ENCODE data around the gene PRSS58.

The PRSS58 gene, protein sequence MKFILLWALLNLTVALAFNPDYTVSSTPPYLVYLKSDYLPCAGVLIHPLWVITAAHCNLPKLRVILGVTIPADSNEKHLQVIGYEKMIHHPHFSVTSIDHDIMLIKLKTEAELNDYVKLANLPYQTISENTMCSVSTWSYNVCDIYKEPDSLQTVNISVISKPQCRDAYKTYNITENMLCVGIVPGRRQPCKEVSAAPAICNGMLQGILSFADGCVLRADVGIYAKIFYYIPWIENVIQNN
- long read RNA-seq, donor 1, result 0 reads
- long read RNA-seq, donor 2, result 0 reads
- long read RNA-seq, donor 3, result 0 reads
- long read RNA-seq, donor 4, result 0 reads
- long read RNA-seq, donor 5, result 0 reads
- long read RNA-seq, donor 6, result 0 reads
- long read RNA-seq, donor 7, result 0 reads
- long read RNA-seq, donor 8, result 0 reads

DNA sequence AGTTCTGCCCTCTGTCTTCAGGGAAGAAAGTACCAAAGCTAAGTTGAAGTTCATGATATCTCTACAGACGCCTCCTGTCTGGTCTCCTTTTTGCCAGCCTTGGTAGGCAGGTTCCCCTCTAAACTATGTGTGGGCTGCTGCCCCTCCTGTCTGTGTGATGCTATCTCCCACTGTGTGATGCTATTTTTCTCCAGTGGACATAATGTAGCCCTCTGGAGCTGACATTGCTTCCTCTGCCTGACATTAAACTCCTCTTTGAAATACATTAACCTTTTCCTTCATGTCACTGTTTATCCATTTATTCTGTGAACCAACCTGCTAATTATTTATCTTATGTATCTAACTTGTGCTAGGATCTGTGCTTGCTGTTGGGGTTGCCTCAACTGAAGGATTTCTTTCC, at the start of gene PRSS58:
TSS of gene PRSS58 (minus strand) at position 101 of the 400 bp plus-strand sequence. CDS start 351 bp downstream, outside the sequence.
- no peak for DNase-seq

DNA sequence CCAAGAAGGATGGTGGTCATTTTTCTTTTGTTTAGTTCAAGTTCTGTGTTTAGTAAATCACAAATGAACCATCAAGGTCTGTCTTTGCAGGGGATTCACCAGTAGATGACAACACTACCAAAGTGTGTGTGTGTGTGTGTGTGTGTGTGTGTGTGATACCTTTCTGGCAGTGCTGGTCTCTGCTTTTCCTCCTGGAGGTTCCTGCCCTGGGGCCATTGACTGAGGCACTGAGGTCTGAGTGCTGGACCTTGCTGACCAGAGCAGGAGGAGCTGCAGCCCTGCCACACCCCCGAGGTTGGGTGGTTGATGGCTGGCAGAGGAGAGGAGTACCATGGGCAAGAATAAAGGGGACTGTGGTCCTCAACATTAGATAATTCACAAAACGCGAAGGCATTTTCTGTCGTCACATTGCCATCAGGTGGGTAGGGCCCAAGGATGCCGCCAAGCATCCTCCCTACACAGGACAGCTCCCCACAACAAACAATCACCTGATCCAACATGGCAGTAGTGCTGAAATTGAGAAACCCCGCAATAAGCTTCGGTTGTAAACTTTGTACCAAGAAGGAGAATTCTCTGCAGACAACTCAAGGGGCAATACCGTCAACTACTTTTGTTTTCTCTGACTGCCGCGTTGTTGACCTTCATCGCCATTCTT, 49.5 kb upstream of the PRSS58 start:
- no peak for DNase-seq

DNA sequence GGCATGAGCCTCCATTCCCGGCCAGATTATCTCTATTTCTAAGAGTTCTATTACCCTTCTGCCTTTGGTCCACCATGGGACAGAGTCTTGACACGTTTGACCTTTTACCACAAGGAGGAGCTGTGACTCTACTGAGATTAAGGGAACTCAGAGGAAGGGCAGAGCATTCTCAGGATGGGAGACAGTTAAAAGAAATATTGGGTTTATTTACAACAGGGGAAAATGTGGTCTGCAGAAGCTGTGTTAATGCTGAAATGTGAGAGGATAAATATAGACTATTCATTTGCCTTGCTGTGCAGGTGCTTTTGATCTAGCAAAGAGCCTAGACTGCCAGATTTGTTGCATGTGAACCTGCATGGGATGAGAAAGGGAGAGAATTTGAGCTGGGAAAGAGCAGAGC, 45.8 kb upstream of the PRSS58 start:
- DNase-seq, result no peak

DNA sequence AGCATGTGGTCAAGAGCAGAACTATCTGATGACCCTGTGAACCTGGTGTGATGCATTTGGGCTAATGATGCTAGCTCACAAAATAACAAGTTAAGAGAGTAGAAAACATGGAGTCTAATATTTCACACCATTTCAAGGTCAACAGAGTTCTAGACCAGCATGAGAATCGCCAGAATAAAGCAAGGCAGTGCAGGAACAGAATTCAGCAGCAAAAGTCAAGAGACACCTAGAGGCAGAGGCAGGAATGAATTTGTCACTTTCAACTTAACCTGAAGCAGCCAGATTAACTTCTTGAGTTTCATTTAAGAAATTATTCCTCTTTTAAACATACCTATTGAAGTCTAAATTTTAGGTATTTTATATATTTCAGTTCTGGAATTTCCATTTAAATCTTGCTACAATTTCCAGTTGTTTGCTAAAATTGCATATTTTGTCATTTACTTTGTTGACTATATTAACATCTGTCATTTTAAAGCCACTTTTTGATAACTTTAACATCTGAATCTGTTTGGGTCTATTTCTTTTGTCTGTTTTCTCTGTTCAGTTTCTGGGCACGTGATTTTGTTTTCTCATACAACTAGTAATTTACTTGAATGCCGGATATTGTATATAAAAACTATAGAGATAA, 44.2 kb upstream of the PRSS58 start:
- DNase-seq, result no peak

DNA sequence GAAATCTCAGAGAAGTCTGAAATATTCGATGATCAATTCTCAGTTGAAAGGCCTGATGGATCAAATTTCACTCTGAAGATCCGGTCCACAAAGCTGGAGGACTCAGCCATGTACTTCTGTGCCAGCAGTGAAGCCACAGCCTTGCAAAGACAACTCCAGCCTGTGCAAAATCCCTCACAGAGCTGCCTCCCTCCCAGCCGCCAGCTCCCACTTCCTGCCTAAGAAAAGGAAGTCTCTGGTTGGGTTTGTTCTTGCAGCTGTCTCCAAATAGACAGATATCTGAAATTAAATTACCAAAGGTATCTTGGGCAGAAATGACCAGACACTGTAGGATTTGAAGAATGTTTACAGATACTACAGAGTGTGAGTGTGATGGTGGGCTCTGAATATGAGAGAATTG, 43.4 kb upstream of the PRSS58 start:
- no peak for DNase-seq

DNA sequence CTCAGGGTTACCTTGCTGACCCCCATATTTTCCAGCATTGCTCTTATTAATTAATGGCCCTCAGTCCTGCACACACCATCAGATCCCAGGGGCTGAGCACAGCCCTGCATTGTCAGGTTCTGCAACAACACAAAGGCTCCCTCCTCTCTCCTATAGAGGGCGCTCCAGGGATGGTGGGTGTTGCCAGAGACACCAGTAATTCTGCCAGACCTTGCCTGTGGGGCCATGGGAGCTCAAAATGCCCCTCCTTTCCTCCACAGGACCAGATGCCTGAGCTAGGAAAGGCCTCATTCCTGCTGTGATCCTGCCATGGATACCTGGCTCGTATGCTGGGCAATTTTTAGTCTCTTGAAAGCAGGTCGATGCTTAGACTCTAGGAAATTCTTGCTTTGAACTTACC, 42.8 kb upstream of the PRSS58 start:
- no peak for DNase-seq

DNA sequence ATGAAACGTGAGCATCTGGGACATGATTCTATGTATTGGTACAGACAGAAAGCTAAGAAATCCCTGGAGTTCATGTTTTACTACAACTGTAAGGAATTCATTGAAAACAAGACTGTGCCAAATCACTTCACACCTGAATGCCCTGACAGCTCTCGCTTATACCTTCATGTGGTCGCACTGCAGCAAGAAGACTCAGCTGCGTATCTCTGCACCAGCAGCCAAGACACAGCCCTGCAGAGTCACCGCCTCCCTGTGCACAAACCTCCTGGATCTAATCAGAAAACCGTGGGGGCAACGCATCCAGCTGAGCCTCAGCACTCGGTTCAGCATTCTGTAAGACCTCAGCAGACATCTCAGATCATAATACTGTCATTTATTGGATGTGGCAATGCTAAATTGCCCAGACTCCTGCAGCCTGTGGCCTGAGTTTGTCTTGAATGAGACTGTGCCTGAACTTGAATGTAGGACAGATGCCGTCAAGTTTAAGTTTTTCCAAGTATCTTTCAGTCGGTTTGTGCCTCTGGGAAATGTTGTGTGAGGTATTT, 41.5 kb upstream of the PRSS58 start:
- DNase-seq, result no peak

DNA sequence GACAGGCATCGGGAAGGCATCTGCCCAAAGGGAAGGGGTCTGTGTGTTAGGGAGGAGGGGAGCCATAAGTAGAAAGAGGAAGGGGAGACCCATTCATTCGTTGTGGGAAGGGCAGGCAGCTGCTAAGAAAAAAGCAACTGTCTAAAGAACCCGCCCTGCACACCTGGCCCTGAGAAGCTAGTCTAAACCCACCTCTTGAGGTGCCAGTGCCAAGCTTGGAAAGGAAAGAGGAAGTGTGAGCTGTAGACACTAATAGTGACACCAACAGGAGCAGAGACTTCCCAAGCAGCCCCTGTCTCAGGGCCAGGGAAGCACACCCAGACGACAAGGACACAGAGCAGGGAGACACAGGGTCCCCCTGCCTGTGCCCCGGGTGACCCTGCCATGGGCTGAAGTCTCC, 40.8 kb upstream of the PRSS58 start:
- no peak for DNase-seq

DNA sequence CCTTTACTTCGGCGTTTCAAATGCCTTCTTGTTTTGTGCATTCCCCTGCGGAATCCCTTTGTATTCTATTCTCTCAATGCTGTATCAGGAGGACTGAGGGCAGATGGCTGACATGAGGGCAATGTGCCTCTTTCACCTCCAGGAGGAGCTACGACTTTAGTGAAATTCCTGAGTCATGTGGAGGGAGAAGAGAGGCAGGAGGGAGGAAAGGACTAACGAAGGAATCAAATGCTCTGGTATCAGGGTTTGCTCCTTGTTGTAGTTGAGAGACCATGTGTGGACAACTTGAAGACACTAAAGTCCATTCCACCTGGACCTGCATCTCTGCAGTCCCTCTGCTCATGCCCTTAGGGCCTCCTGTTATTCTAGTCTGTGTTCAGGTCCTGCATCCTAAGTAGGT, 40.2 kb upstream of the PRSS58 start:
- no peak for DNase-seq

DNA sequence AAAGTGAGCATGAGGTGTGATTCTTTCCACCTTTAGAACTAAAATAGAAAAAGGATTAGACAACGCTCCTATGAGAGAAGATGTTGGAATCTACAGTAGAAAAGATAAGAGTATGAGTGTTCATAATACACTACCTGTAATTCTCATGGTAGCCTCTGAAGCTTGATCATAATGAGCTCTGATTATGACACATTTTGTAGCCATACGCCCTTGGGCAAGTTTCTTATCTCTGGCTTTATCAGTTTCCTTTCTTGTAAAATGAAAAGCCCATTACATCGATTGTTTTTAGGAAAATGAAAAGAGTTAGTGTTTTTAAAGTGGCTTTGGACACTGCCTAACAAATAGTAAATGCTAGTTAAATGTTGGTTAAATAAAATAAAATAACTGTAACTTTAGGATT, 22.4 kb upstream of the PRSS58 start:
- DNase-seq, result no peak

DNA sequence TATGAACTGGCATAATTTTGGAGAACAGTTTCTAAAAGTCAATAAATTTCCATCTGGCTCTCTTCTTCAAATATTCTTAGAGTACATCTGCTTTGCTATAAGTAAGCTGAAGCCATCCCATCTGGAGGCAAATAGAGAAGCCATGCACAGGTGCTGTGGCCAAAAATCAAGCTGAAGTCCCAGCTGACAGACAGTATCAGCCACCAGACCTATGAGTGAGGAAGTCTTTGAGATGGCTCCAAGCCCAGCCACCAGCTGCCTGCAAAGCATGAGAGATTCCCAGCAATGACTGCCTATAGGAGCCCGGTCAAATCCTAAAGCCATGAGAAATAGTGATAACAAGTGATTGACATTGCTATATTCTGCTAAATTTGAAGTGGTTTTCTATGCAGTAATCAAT, 21.7 kb upstream of the PRSS58 start:
- no peak for DNase-seq

DNA sequence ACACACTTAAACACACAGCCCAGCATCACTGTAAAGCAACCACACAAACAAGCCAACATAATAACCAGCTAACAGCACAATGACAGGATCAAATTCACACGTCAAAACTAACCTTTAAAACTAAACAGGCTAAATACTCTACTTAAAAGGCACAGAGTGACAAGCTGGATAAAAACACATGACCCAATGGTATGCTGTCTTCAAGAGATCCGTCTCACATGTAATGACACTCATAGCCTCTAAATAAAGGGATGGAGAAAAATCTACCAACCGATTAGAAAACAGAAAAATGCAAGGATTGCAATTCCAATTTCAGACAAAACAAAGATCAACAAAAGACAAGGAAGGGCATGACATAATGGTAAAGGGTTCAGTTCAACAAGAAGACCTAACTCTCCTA, 17.2 kb upstream of the PRSS58 start:
- DNase-seq, result no peak

DNA sequence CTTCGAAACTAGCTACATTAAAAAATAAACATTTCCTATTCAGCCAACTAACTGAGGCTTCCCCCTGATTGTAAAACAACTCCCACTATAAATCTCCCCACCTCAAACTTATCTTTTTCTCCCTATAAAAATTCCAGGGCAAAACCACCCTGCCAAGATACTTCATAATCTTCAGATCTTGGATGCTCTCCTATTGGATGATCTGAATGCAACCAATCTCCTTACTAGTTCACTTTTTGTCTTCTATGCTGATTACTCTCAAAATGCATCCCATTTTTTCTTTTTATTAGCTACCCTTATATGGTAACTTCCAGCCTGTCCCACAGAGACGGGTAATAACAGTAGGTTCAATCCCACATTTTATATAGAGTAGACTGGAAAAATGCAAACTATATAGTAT, 15.0 kb upstream of the PRSS58 start:
- no peak for DNase-seq

DNA sequence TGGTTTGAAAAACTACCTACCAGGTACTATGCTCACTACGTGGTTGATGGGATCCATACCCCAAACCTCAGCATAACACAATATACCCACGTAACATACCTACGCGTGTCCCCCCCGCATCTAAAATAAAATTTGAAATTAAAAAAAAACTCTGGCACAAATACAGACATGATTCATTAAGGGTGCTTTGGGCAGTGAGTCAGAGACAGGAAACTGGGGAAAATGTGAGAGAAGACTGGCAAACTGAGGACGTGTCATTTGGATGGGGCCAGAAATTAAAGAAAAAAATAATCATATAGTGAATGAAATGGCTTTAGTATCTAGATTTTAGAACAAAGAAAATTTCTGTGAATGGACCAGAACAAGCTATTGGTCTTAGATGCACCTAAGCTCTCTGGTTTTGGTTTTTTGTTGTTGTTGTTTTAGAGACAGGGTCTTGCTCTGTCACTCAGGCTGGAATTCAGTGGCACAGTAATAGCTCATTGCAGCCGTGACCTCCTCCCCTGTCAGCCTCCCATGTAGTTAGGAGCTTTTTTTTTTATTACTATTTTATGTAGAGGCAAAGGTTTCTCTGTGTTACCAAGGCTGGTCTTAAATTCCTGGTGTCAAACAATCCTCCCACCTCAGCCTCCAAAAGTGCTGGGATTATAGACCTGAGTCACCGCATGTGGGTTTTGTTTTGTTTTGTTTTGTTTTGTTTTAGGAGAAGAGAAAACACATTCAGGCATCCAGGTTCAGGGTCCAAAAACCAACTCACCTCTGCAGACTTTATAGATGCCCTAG, 5.9 kb upstream of the PRSS58 start:
- DNase-seq, result no peak

DNA sequence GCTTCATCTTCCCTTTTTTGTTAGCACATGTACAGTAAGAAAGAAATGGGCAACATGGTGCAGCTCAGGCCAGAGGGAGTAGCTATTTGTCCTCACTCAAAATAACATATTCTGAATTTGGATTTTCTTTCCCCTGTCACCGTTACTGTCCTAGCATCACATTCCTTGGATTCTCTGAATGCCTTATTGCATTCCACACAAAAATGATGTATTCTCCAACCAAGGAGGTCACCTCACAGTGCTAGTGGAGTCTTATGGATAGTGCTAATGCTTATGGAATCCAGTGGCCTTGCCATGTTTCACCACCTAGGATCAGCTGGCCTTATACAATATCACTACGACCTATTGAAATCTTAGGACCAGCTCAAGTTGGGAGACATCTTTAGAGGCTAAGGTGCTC, 7.2 kb downstream of the PRSS58 start:
- DNase-seq, result no peak

DNA sequence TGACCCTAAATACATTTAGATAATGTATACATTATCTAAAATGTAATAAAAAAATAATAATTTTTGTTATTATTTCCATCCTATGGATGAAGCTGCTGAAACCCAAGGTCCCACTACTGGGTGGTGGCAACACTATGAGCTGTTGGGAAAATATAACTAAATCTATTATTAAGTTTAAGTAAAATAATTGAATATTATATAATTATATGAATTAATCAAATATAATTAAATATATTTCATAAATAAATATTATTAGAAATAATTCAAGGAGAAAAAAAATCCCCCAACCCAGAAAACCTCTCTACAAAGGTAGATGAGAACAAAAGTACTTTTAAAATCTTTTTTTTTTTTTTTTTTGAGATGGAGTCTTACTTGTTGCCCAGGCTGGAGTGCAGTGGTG, 7.9 kb downstream of the PRSS58 start:
- no peak for DNase-seq

DNA sequence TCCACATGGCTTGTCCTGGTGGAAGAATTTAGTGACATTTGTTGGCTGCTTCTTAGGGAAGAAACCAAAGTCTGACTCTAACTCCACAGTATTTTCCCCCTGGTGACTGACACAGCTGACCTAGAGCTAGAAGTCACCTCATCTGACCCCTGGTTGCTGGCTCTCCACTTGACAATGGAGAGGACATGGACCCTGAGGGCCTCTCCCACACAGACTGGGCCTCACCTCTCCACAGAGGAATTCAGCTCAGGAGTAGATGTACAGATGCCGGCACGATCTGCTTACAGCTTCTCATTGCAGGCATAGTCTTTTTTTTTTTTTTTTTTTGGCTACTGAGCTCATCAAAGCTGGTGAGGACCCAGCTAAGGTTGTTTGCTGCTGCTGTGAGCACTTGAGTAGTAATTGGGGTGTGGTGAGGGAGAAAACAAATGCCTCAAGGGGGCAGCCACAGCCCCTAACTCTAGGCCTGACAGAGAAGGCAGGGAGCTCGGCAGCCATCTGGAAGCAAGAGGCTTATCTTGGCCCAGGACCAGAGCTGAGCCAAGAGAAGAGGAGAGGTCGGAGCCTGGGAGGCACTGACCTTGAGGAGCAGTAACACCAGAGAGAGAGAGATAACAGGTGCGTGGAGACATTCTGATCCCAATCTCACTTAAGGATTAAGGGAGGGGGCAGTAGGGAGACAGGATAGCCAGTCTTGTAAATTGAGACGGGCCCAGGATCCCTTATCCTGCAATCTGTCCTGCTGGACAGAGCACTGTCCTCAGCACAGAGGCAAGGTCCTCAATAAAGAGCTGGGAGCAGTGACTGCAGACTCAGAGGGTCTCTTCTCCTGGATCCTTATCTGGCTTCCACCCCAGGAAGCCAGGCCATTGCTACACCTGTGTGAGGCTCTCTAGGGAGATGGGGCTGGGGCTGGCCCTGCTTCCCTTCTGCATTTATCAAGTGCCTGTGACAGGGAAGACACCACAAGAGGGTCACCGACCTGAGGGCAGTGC, 9.4 kb downstream of the PRSS58 start:
- DNase-seq, result no peak

DNA sequence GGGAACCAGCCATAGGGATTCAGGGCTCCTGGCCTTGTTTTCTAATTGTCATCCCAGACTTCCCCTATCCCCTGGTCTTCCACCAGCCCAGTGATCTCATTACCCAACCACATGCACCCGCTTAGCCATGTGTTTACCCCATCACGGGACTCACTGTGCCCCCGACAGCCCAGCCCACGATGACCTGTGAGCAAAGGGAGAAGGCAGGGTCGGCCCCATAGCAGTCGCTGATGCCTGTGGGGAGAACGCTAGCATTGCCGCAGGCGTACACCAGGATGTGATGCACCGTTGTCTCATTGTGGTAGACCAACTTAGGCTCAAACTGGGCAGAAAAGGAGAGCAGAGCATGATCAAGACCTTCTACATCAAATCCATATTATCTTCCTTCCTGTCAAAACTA, 14.0 kb downstream of the PRSS58 start:
- DNase-seq, result no peak

DNA sequence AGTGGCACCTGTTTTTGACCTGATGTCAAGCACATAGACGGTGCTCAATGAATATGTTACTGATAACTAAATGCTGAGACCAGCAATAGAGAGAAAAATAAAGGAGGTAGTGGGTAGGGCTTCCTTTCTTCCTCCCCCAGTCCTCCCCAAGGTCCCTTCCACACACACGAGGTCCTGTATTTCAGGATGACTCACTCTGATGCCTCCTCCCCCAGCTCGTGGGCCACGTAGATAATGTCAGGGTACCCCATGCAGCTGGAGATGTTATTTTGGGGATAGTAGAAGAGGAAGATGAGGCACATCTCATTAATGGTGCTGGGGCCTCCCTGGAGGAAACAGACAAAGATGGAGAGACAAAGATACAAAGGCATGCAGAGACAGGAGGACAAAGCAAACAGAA, 17.3 kb downstream of the PRSS58 start:
- DNase-seq, result no peak

DNA sequence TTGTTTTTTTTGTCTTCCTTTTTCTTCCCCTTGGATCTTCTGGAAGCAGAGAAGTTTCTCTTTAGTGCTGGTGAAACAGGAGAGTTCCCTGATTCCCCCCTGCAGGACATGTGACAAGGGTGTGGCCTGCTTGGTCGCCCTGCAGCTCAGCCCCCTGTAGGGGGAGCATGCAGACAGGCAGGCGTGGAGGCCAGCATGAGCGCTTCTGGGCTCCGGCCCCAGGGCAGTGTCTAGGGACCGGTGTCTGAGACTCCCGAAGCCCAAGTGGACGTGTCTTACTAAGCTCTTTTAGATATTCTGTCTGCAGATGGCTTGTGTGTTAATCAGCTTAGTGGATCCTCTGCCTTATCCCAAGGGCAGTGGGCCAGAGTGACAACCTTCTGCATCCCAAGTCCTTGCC, 26.1 kb downstream of the PRSS58 start:
- DNase-seq, result no peak

DNA sequence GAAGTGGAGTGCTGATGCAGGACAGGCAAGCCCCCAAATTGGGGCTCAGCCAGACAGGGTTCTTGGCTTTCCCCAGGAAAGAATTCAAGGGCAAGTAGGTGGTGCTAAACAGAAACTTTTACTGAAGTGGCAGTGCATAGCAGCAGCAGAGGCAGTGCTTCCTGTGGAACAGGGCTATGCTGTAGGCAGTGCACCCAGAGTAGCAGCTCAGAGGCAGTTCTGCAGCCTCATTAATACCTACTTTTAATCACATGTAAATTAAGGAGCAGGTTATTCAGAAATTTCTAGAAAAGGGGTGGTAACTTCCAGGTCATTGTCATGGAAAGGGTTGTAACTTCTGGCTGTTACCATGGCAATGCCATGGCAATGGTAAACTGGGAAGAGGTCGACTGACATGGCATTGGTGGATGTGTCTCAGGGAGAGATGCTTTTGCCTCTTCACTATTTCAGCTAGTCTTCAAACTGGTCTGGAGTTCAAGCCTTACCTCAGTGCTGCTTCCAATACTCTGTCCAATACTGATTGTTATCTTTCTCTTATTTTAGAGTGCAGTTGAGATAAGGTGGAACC, 29.2 kb downstream of the PRSS58 start:
- no peak for DNase-seq

Measured in right kidney (tissue), 9 donors.